Stimulated activated CD4-positive, alpha-beta T cell treated with anti-CD3 and anti-CD28 coated beads, Interleukin-12 subunit alpha, Interleukin-12 subunit beta, amount 100 ng/mL, for 24 hours (primary cell): ENCODE results near the gene EPHA8.
A peak's percentile ranks its signal among the peaks of the same experiment; 100 is the strongest.

Experiments used
- DNase-seq, 2 experiments: peaks; one replicate each; pipeline ENCODE4 v3.0.0-alpha.2; 2020; ENCODE audit warnings: low read depth in 2 of 2

Gene EPHA8

GRCh38 chr1:22592919-22593790 is 29.9 kb downstream of the EPHA8 start:
- no peak for DNase-seq

- no peak for DNase-seq
Measured at GRCh38 chr1:22594396-22594795, 31.1 kb downstream of the EPHA8 start.

- no peak for DNase-seq
Measured at GRCh38 chr1:22595108-22595507, 31.8 kb downstream of the EPHA8 start.

GRCh38 chr1:22597301-22597965 is 34.1 kb downstream of the EPHA8 start:
- DNase-seq: no peak

- no peak for DNase-seq
Measured at GRCh38 chr1:22597996-22598395, 34.7 kb downstream of the EPHA8 start.

GRCh38 chr1:22598736-22599135 is 35.4 kb downstream of the EPHA8 start:
- no peak for DNase-seq

- DNase-seq: no peak
Measured at GRCh38 chr1:22600071-22600816, 37.0 kb downstream of the EPHA8 start.

GRCh38 chr1:22600817-22601605 is 37.7 kb downstream of the EPHA8 start:
- no peak for DNase-seq

- DNase-seq: no peak
Measured at GRCh38 chr1:22601610-22602009, 38.3 kb downstream of the EPHA8 start.

GRCh38 chr1:22602060-22602740 is 38.9 kb downstream of the EPHA8 start:
- no peak for DNase-seq

- DNase-seq: no peak
Measured at GRCh38 chr1:22606161-22606560, 42.9 kb downstream of the EPHA8 start.

GRCh38 chr1:22607154-22607553 is 43.9 kb downstream of the EPHA8 start:
- no peak for DNase-seq

- no peak for DNase-seq
Measured at GRCh38 chr1:22608361-22608760, 45.1 kb downstream of the EPHA8 start.

GRCh38 chr1:22609291-22609690 is 46.0 kb downstream of the EPHA8 start:
- no peak for DNase-seq

- peak in 1 of 2 experiments; percentile 6 for DNase-seq
Measured at GRCh38 chr1:22611530-22611947, 48.2 kb downstream of the EPHA8 start.

GRCh38 chr1:22612671-22613571 is 49.6 kb downstream of the EPHA8 start:
- DNase-seq: no peak

GRCh38 chr1:22613572-22613918 is 50.3 kb downstream of the EPHA8 start:
- no peak for DNase-seq

GRCh38 chr1:22613951-22614350 is 50.7 kb downstream of the EPHA8 start:
- no peak for DNase-seq

GRCh38 chr1:22615886-22616285 is 52.6 kb downstream of the EPHA8 start:
- no peak for DNase-seq

- DNase-seq: no peak
Measured at GRCh38 chr1:22616571-22616970, 53.3 kb downstream of the EPHA8 start.
